Mesenchymal stem cell (in vitro differentiated cells and primary cell): ENCODE data around the gene SRRM1.

Experiments
- DNase-seq: peaks from one replicate; pipeline ENCODE4 v3.0.0-alpha.2; 2013
- H2AFZ ChIP-seq: one replicate; pipeline ENCODE4 v1.6.1; 2013; ENCODE audit warnings: low read depth, mild to moderate bottlenecking, control low read depth, inconsistent platforms, low read length, moderate library complexity
- H2AK5ac ChIP-seq: 2 replicates; pipeline ENCODE4 v1.6.1; 2013; ENCODE audit warnings: low read length, moderate library complexity, mild to moderate bottlenecking, inconsistent platforms; ENCODE audit not compliant: severe bottlenecking
- H2BK120ac ChIP-seq: one replicate; pipeline ENCODE4 v1.6.1; 2013; ENCODE audit warnings: low read depth, mild to moderate bottlenecking, inconsistent platforms, low read length, moderate library complexity
- H2BK12ac ChIP-seq, 2 experiments: one replicate each; pipeline ENCODE4 v1.6.1; 2013; ENCODE audit warnings: inconsistent platforms in 2 of 2, low read length in 2 of 2, mild to moderate bottlenecking in 2 of 2, moderate library complexity in 2 of 2, control low read depth in 1 of 2
- H2BK15ac ChIP-seq: one replicate; pipeline ENCODE4 v1.6.1; 2013; ENCODE audit warnings: mild to moderate bottlenecking, low read depth, inconsistent platforms; ENCODE audit not compliant: poor library complexity, severe bottlenecking
- H2BK5ac ChIP-seq: 2 replicates; pipeline ENCODE4 v1.6.1; 2013; ENCODE audit warnings: low read depth, mild to moderate bottlenecking, low read length, control low read depth, inconsistent platforms; ENCODE audit not compliant: poor library complexity, severe bottlenecking
- H3K14ac ChIP-seq, 2 experiments: one replicate each; pipeline ENCODE4 v1.6.1; 2013; ENCODE audit warnings: inconsistent platforms in 2 of 2, low read length in 2 of 2, control low read depth in 1 of 2, mild to moderate bottlenecking in 1 of 2, moderate library complexity in 1 of 2
- H3K18ac ChIP-seq, 2 experiments: one replicate each; pipeline ENCODE4 v1.6.1; 2013; ENCODE audit warnings: inconsistent platforms in 2 of 2, low read length in 2 of 2, control low read depth in 1 of 2, low read depth in 1 of 2, mild to moderate bottlenecking in 1 of 2
- H3K23ac ChIP-seq, 2 experiments: one replicate each; pipeline ENCODE4 v1.6.1; 2013; ENCODE audit warnings: inconsistent platforms in 2 of 2, low read length in 2 of 2, mild to moderate bottlenecking in 2 of 2, moderate library complexity in 2 of 2, control low read depth in 1 of 2
- H3K27ac ChIP-seq: 2 replicates; pipeline ENCODE4 v1.5.1; 2013; ENCODE audit warnings: mild to moderate bottlenecking, moderate library complexity, low read length, control low read depth, inconsistent platforms; ENCODE audit not compliant: poor library complexity, severe bottlenecking
- H3K27me3 ChIP-seq, 2 experiments: 2 replicates each; pipeline versions ENCODE4 v1.6.1 to v1.7.0; 2013; ENCODE audit warnings: low read length in 2 of 2, mild to moderate bottlenecking in 2 of 2, moderate library complexity in 2 of 2, control low read depth in 1 of 2, inconsistent platforms in 1 of 2; ENCODE audit not compliant: control insufficient read depth in 1 of 2, insufficient read depth in 1 of 2
- H3K36me3 ChIP-seq, 2 experiments: 2 replicates each; pipeline versions ENCODE4 v1.6.1 to v1.7.0; 2013; ENCODE audit warnings: low read length in 2 of 2, control low read depth in 1 of 2, inconsistent platforms in 1 of 2, low read depth in 1 of 2, mild to moderate bottlenecking in 1 of 2; ENCODE audit not compliant: insufficient read depth in 2 of 2, control insufficient read depth in 1 of 2
- H3K4ac ChIP-seq, 2 experiments: one replicate each; pipeline ENCODE4 v1.6.1; 2013; ENCODE audit warnings: inconsistent platforms in 2 of 2, low read length in 2 of 2, mild to moderate bottlenecking in 2 of 2, moderate library complexity in 2 of 2, control low read depth in 1 of 2, low read depth in 1 of 2
- H3K4me1 ChIP-seq: 2 replicates; pipeline ENCODE4 v1.6.1; 2013; ENCODE audit warnings: low read depth, low read length, control low read depth; ENCODE audit not compliant: control insufficient read depth, insufficient read depth
- H3K4me2 ChIP-seq: 2 replicates; pipeline ENCODE4 v1.6.1; 2013; ENCODE audit warnings: low read length, mild to moderate bottlenecking, inconsistent platforms; ENCODE audit not compliant: poor library complexity, severe bottlenecking
- H3K4me3 ChIP-seq, 2 experiments: 2 replicates each; pipeline versions ENCODE4 v1.5.1 to v1.7.0; 2013; ENCODE audit warnings: low read length in 2 of 2, mild to moderate bottlenecking in 2 of 2, control low read depth in 1 of 2, low read depth in 1 of 2; ENCODE audit not compliant: insufficient read depth in 1 of 2
- H3K79me1 ChIP-seq: replicated peaks from 2 replicates; pipeline ENCODE4 v1.6.1; 2013; ENCODE audit warnings: mild to moderate bottlenecking, control low read depth, low read length, inconsistent platforms; ENCODE audit not compliant: poor library complexity, severe bottlenecking
- H3K9ac ChIP-seq: 2 replicates; pipeline ENCODE4 v1.7.0; 2013; ENCODE audit warnings: mild to moderate bottlenecking, low read length, moderate library complexity
- H3K9me3 ChIP-seq: 2 replicates; pipeline ENCODE4 v1.7.0; 2013; ENCODE audit warnings: mild to moderate bottlenecking, low read length; ENCODE audit not compliant: control insufficient read depth
- H4K8ac ChIP-seq: one replicate; pipeline ENCODE4 v1.6.1; 2013; ENCODE audit warnings: inconsistent platforms, mild to moderate bottlenecking, low read length, moderate library complexity
- H4K91ac ChIP-seq: one replicate; pipeline ENCODE4 v1.6.1; 2013; ENCODE audit warnings: mild to moderate bottlenecking, low read length, inconsistent platforms
- WGBS: methylation state at CpG from one replicate; pipeline ENCODE4 v1.1.7; 2013; ENCODE audit warnings: mixed read lengths; 5-methylcytosine and 5-hydroxymethylcytosine counted together

Gene SRRM1

GRCh38 chr1:24599265-24599664 is 43.8 kb upstream of the SRRM1 start:
- Histone ChIP-seq H2BK12ac (no peak overlapping the region), H3K18ac (no peak overlapping the region), H2AK5ac (no peak overlapping the region), H3K23ac (no peak overlapping the region), H4K8ac (no peak overlapping the region), H2BK5ac (no peak overlapping the region), H3K27me3 (peaks cover 14 to 26% of the 10 kb centered on the region in 2 experiments), H2BK15ac (no peak overlapping the region), H3K4me3 (no peak overlapping the region), H3K14ac (no peak overlapping the region), H2AFZ (no peak overlapping the region), H3K9ac (no peak overlapping the region), H3K4me1 (peaks cover 2% of the 10 kb centered on the region), H3K9me3 (no peaks in the 10 kb centered on the region), H3K36me3 (no peaks in the 10 kb centered on the region), H3K4ac (no peak overlapping the region), H3K27ac (no peak overlapping the region), H3K4me2 (no peak overlapping the region), H2BK120ac (no peak overlapping the region), H4K91ac (no peak overlapping the region), H3K79me1 (no peaks in the 10 kb centered on the region)
- 93% methylated on average over 2 of the region's 3 CpGs for WGBS
- no peak for DNase-seq

GRCh38 chr1:24600551-24600950 is 42.6 kb upstream of the SRRM1 start:
- no peak for DNase-seq
- 63% methylated on average over 5 of the region's 5 CpGs for WGBS

DNA sequence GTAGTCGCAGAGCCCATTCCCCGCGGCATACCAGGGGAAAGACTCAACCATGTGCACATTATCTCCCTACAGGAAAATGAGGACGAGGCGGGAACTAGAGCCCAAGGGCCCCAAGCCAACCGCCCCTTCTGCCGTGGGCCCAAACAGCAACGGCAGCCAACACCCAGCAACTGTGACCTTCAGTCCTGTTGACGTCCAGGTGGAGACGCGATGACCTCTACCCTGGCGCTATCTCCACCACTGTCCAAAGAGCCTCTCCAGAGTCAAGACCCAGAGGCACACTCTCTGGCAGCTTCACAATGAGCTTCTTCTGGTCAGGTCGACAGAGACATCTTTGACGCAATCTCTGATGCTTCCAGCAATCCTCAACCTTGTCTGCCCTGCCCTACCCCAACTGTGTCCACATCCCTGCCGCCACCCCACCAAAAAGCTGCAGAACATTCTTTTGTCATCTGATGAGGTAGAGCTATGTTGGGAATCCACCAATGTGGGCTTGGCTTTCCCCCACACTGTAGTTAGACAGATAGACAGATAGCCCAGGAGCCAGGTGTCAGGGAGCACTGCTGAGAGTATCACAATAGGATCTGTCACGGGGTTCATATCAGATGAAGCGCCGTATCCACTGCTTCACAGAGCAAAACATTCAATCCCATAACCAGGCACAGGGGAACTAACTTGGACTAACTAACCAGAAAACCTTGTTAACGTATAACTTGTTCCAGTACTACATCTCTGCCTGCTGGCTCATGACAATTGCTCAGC is 37.4 kb upstream of the SRRM1 start:
- no peak overlapping the region for H3K18ac ChIP-seq
- H2AK5ac ChIP-seq: no peak overlapping the region
- H2BK12ac ChIP-seq: peak overlapping the region in 1 of 2 experiments; percentile 6
- H3K14ac ChIP-seq: peak overlapping the region in 1 of 2 experiments; percentile 18
- H3K27ac ChIP-seq: no peak overlapping the region
- H3K27me3 ChIP-seq: peaks cover 29 to 34% of the 10 kb centered on the region in 2 experiments
- no peak overlapping the region for H2BK120ac ChIP-seq
- H2AFZ ChIP-seq: no peak overlapping the region
- H4K8ac ChIP-seq: no peak overlapping the region
- no peaks in the 10 kb centered on the region for H3K79me1 ChIP-seq
- H3K4me2 ChIP-seq: no peak overlapping the region
- no peak overlapping the region for H2BK15ac ChIP-seq
- H2BK5ac ChIP-seq: no peak overlapping the region
- no peak overlapping the region for H4K91ac ChIP-seq
- H3K9me3 ChIP-seq: no peaks in the 10 kb centered on the region
- peak overlapping the region in 1 of 2 experiments; percentile 21 for H3K4ac ChIP-seq
- peaks cover 3% of the 10 kb centered on the region for H3K4me1 ChIP-seq
- no peak overlapping the region for H3K9ac ChIP-seq
- DNase-seq: no peak
- peak overlapping the region in 1 of 2 experiments; percentile 4 for H3K4me3 ChIP-seq
- H3K23ac ChIP-seq: no peak overlapping the region
- 94% methylated on average over 19 of the region's 19 CpGs for WGBS
- no peaks in the 10 kb centered on the region for H3K36me3 ChIP-seq

More at GRCh38 chr1:24600551-24600950, 42.6 kb upstream of the SRRM1 start:
- Histone ChIP-seq H3K36me3 (no peaks in the 10 kb centered on the region), H2AK5ac (no peak overlapping the region), H3K18ac (no peak overlapping the region), H2BK120ac (no peak overlapping the region), H3K4ac (no peak overlapping the region), H2BK12ac (no peak overlapping the region), H3K9me3 (no peaks in the 10 kb centered on the region), H3K4me3 (no peak overlapping the region), H3K23ac (no peak overlapping the region), H3K9ac (no peak overlapping the region), H4K91ac (no peak overlapping the region), H3K4me1 (peaks cover 3% of the 10 kb centered on the region), H3K27me3 (peaks cover 9 to 18% of the 10 kb centered on the region in 2 experiments), H3K4me2 (no peak overlapping the region), H4K8ac (peak overlapping the region; percentile 75), H3K79me1 (no peaks in the 10 kb centered on the region), H2AFZ (no peak overlapping the region), H3K27ac (no peak overlapping the region), H3K14ac (no peak overlapping the region), H2BK5ac (no peak overlapping the region), H2BK15ac (no peak overlapping the region)

DNA sequence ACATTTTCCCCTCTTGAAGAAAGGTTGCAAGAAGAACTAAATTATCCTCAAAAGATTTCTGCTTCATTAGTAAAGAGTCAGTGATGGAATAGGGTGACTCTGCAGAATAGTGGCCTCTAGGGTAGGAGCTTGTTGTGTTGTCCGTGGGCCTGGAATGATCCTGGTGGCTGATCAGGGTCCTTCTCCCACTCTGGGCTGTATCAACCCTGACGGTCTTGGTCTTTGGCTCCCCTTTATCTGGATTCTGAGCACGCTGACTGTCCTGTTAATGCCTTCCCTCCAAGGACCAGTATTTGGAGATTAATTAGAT is 36.9 kb upstream of the SRRM1 start:
- Histone ChIP-seq H3K9me3 (no peaks in the 10 kb centered on the region), H3K27me3 (peaks cover 31 to 34% of the 10 kb centered on the region in 2 experiments), H3K14ac (no peak overlapping the region), H3K79me1 (no peaks in the 10 kb centered on the region), H3K27ac (no peak overlapping the region), H4K8ac (no peak overlapping the region), H2BK120ac (no peak overlapping the region), H3K4me2 (no peak overlapping the region), H3K9ac (no peak overlapping the region), H3K4me3 (no peak overlapping the region), H2AFZ (no peak overlapping the region), H3K4me1 (peaks cover 1% of the 10 kb centered on the region), H3K23ac (no peak overlapping the region), H4K91ac (no peak overlapping the region), H2BK15ac (no peak overlapping the region), H2BK5ac (no peak overlapping the region), H3K18ac (no peak overlapping the region), H2AK5ac (no peak overlapping the region), H3K36me3 (no peaks in the 10 kb centered on the region), H3K4ac (no peak overlapping the region), H2BK12ac (no peak overlapping the region)
- 78% methylated on average over 2 of the region's 3 CpGs for WGBS
- DNase-seq: no peak
